PC-3 (cell line): ENCODE data around the gene SFSWAP.

Source experiments
- EZH2 ChIP-seq: fragments of 300-600 bp; sonication (generic); IDR thresholded peaks from one replicate; pipeline ENCODE4 v1.6.1; 2017; ENCODE audit warnings: antibody characterized with exemption, mild to moderate bottlenecking, low read length; ENCODE audit not compliant: unreplicated experiment
- EZH2phosphoT487 ChIP-seq: fragments of 300-600 bp; sonication (generic); IDR thresholded peaks from 2 replicates; pipeline ENCODE4 v1.6.1; 2018; ENCODE audit warnings: mild to moderate bottlenecking, antibody characterized with exemption, low read length, borderline replicate concordance
- TF ChIP-seq, protein P1 (sequence below): fragments of 300-600 bp; sonication (generic); conservative IDR thresholded peaks from 2 replicates; pipeline ENCODE4 v1.5.1; 2017; ENCODE audit warnings: antibody characterized with exemption, low read depth, mild to moderate bottlenecking, low read length

DNA sequence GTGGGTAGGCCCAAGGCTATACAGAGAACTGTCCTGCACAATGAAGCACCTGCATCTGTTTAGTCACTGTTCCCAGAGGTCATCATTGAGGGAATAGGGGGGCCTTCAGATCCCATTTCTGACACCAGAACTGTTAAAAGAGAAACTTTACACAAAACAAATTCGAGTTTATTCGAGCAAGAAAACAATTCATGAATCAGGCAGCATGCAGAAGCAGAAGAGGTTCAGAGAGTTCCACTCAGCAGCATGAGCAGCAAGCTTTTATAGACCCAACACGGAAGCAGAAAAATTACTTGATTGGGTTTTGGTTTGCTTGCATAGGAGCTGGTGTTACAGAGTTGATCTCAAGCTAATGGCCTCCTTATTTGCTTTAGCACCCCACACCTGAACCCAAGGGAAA is 1.7 kb upstream of the SFSWAP start:
- TF ChIP-seq, protein P1, sequence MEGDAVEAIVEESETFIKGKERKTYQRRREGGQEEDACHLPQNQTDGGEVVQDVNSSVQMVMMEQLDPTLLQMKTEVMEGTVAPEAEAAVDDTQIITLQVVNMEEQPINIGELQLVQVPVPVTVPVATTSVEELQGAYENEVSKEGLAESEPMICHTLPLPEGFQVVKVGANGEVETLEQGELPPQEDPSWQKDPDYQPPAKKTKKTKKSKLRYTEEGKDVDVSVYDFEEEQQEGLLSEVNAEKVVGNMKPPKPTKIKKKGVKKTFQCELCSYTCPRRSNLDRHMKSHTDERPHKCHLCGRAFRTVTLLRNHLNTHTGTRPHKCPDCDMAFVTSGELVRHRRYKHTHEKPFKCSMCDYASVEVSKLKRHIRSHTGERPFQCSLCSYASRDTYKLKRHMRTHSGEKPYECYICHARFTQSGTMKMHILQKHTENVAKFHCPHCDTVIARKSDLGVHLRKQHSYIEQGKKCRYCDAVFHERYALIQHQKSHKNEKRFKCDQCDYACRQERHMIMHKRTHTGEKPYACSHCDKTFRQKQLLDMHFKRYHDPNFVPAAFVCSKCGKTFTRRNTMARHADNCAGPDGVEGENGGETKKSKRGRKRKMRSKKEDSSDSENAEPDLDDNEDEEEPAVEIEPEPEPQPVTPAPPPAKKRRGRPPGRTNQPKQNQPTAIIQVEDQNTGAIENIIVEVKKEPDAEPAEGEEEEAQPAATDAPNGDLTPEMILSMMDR, result no peak
- TF ChIP-seq EZH2phosphoT487 (no peak), EZH2 (no peak)
